ENCODE data around the gene SHKBP1.

The SHKBP1 gene

DNA sequence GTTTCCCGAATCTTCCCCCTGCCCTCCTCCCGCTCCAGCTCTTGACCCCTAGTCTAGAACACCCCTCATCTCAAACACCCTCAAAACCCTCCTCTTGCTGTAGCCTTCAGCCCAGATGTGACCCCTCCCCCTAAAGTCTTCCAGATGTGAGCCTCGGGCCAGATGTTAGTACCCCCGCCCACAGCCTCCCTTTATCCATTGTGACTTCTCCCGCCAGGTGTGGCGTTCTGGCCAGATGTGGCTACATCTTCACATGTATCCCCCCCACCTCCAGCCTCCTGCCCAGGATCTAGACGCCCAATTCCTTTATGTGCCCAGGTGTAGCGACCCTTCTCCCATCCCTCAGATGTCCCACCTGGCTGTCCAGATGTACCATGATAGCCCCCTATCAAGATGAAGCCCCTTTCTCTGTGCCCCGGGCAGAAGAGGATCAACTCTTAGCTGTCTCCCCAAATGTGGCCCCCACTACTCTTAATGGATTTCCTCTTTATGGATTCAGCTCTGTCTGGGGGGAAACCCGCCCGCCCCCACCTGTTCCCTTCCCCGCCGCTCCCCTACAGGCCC is 24.0 kb downstream of the SHKBP1 start:
- DNase-seq (ENCODE audit: insufficient read length) = no peak
- no peak for FAIRE-seq
- TF ChIP-seq POLR2A (IDR thresholded peaks at IDR 0.05; ENCODE audit: low read depth, low read length) (no peak), TAF1 (IDR thresholded peaks at IDR 0.05; ENCODE audit: borderline replicate concordance, low read depth, low read length) (no peak), POLR2AphosphoS5 (IDR thresholded peaks at IDR 0.05; ENCODE audit: low read depth, low read length) (no peak)

DNA sequence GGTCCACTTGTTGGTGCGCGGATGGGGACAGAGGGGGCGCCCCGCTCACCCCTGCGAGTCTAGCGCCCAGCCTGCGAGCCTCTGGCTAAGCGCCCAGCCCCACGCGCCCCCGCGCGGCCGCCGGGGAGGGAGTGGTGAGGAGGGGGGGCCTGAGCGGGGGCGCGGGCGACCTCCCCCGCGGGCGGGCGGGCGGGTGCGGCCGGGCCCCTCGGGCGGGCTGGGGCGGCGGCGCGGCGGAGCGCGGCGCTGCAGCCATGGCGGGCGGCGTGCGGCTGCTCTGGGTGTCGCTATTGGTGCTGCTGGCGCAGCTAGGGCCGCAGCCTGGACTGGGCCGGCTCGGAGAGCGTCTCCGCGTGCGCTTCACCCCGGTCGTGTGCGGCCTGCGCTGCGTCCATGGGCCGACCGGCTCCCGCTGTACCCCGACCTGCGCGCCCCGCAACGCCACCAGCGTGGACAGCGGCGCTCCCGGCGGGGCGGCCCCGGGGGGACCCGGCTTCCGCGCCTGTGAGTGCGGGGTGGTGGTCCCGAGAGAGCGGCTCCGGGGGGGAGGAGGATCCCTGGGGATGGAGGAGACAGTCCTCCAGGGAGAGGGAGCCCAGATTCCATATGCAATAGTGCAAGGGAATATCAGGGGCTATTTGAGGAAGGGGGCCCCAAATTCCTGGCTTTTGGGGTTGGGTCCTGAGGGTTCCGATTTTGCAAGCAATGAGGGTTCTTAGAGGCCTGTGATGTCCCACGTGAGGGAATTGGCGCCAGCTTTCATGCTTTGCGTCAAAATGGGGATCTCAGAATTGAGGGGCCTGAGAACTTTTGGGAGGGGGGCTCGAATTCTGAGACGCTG is 24.7 kb downstream of the SHKBP1 start, which contains the start of gene LTBP4:
Gene LTBP4 (plus strand): TSS at position 236 of the 841 bp plus-strand sequence. CDS start 19 bp downstream, at position 255.
- TF ChIP-seq TAF1 (IDR thresholded peaks at IDR 0.05; ENCODE audit: borderline replicate concordance, low read depth, low read length) (no peak), POLR2A (IDR thresholded peaks at IDR 0.05; ENCODE audit: low read depth, low read length) (no peak), POLR2AphosphoS5 (IDR thresholded peaks at IDR 0.05; ENCODE audit: low read depth, low read length) (no peak)
- no peak for DNase-seq (ENCODE audit: insufficient read length)
- no peak for FAIRE-seq

DNA sequence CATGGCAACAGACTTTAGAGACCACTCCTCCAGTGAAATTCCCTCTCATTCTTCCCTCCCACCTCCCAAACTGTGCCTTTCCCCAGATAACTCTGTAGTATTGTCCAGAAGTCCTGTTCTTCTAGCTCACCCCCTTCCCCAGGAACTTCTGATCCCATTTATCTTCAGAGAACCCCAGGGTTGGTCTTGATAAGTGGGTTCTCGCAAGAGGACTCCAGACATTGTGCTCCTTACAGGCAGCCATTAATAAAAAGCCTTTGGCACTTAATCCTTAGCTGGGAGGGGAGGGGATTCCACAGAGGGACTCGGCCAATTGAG is 26.4 kb downstream of the SHKBP1 start:
- DNase-seq (ENCODE audit: insufficient read length) = no peak
- no peak for TF ChIP-seq POLR2A (IDR thresholded peaks at IDR 0.05; ENCODE audit: low read depth, low read length)
- TF ChIP-seq TAF1 (IDR thresholded peaks at IDR 0.05; ENCODE audit: borderline replicate concordance, low read depth, low read length) = no peak
- TF ChIP-seq POLR2AphosphoS5 (IDR thresholded peaks at IDR 0.05; ENCODE audit: low read depth, low read length) = no peak
- no peak for FAIRE-seq

DNA sequence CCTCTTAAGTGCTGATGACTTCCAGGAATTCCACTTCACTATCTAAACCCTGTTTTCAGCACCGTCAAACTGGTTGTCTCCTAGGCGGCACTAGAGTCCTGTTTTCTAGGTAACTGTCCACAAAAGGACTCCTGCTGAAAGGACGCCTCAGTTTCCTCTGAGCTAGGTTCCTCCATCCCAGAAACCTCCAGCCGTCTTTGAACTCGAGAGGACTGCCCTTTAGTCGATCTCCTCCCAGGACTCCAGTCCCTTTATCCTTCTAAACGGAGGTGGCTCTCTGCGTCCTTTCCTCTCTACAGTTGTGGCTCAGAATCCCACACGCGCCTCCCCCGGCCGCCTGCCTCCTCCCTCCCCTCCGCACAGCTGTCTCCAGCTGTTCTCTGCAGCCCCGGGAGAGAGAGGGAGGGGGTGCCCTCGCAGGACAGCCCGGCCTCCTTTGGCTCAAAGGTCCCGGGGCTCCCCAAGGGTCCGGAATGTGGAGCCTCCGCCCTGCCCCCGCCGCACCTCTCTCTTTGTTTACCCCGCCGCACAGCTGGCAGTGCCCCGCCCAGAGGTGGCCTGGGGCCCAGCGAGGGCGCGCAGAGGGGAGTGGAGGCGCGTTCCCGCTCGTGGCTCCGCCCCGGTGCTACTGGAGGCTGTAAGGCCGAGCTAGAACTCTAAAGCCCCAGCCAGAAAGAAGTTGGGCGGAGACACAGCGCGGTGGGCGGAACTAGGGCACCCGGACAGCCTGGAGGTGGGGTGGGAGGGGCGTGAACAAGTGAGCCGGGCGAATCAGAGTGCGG is 26.9 kb downstream of the SHKBP1 start:
- TF ChIP-seq POLR2A (IDR thresholded peaks at IDR 0.05; ENCODE audit: low read depth, low read length) (no peak), POLR2AphosphoS5 (IDR thresholded peaks at IDR 0.05; ENCODE audit: low read depth, low read length) (no peak), TAF1 (IDR thresholded peaks at IDR 0.05; ENCODE audit: borderline replicate concordance, low read depth, low read length) (no peak)
- FAIRE-seq (peak; percentile 97), DNase-seq (ENCODE audit: insufficient read length) (peak; percentile 90)

DNA sequence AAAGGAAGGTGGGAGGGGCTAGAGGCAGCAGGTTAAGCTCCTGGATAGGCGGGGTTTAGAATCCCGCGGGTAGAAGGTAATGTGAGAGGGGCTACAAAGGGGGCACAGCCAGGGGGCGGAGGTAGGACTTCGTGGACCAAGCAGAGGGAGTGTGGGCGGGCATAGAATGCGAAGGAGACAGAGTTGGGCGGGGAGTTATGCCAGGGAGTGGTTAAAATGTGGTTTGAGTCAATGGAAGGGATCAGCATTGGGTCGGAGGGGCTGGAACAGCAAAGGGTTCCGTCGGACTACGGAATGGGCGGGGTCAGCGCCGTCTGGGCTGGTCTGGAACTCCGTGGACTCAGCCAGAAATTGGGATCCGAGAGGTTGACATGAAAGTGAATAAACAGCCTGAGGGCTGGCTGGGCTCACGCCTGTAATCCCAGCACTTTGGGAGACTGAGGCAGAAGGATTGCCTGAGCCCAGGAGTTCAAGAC is 27.5 kb downstream of the SHKBP1 start:
- FAIRE-seq (peak; percentile 5), DNase-seq (ENCODE audit: insufficient read length) (no peak)
- TF ChIP-seq POLR2A (IDR thresholded peaks at IDR 0.05; ENCODE audit: low read depth, low read length) (no peak), TAF1 (IDR thresholded peaks at IDR 0.05; ENCODE audit: borderline replicate concordance, low read depth, low read length) (no peak), POLR2AphosphoS5 (IDR thresholded peaks at IDR 0.05; ENCODE audit: low read depth, low read length) (no peak)

DNA sequence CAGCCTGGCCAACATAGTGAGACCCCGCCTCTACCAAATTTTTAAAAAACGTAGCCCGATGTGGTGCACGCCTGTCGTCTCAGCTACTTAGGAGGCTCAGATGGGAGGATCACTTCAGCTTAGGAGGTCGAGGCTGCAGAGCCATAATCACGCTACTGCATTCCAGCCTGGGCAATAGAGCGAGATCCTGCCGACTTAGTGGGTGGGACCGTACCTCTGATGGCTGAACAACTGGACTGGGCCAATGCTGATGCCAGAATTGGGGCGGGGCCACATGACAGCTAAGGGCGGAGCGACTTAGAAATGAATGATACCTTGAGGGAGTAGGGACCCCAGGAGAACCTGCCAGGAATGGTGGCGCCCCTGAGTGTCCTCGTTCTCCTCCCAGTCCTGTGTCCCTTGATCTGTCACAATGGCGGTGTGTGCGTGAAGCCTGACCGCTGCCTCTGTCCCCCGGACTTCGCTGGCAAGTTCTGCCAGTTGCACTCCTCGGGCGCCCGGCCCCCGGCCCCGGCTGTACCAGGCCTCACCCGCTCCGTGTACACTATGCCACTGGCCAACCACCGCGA is 28.1 kb downstream of the SHKBP1 start:
- FAIRE-seq (peak; percentile 36), DNase-seq (ENCODE audit: insufficient read length) (no peak)
- no peak for TF ChIP-seq POLR2AphosphoS5 (IDR thresholded peaks at IDR 0.05; ENCODE audit: low read depth, low read length)
- TF ChIP-seq TAF1 (IDR thresholded peaks at IDR 0.05; ENCODE audit: borderline replicate concordance, low read depth, low read length) = no peak
- TF ChIP-seq POLR2A (IDR thresholded peaks at IDR 0.05; ENCODE audit: low read depth, low read length) = no peak

DNA sequence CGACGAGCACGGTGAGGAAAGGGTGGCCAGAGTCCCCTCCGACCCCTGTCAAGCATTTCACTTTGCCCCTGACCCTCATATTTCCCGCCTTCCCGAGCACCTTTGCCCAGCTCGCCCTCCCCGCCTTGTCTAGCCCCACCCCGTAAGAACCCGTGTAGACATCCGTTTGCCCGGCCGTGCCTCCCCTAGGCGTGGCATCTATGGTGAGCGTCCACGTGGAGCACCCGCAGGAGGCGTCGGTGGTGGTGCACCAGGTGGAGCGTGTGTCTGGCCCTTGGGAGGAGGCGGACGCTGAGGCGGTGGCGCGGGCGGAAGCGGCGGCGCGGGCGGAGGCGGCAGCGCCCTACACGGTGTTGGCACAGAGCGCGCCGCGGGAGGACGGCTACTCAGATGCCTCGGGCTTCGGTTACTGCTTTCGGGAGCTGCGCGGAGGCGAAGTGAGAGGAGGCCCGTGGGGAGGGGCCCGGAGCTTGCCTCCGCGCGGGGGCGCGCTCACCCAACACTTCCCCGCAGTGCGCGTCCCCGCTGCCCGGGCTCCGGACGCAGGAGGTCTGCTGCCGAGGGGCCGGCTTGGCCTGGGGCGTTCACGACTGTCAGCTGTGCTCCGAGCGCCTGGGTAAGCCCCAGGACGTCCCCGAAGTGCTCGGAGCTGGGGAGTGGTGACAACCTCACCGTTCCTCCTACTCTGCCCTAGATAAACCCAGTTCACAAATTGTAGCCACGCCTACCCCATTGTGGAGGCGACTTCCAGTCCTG is 28.7 kb downstream of the SHKBP1 start:
- peak; percentile 80 for DNase-seq (ENCODE audit: insufficient read length)
- peak; percentile 91 for FAIRE-seq
- TF ChIP-seq TAF1 (IDR thresholded peaks at IDR 0.05; ENCODE audit: borderline replicate concordance, low read depth, low read length) (no peak), POLR2AphosphoS5 (IDR thresholded peaks at IDR 0.05; ENCODE audit: low read depth, low read length) (no peak), POLR2A (IDR thresholded peaks at IDR 0.05; ENCODE audit: low read depth, low read length) (no peak)

DNA sequence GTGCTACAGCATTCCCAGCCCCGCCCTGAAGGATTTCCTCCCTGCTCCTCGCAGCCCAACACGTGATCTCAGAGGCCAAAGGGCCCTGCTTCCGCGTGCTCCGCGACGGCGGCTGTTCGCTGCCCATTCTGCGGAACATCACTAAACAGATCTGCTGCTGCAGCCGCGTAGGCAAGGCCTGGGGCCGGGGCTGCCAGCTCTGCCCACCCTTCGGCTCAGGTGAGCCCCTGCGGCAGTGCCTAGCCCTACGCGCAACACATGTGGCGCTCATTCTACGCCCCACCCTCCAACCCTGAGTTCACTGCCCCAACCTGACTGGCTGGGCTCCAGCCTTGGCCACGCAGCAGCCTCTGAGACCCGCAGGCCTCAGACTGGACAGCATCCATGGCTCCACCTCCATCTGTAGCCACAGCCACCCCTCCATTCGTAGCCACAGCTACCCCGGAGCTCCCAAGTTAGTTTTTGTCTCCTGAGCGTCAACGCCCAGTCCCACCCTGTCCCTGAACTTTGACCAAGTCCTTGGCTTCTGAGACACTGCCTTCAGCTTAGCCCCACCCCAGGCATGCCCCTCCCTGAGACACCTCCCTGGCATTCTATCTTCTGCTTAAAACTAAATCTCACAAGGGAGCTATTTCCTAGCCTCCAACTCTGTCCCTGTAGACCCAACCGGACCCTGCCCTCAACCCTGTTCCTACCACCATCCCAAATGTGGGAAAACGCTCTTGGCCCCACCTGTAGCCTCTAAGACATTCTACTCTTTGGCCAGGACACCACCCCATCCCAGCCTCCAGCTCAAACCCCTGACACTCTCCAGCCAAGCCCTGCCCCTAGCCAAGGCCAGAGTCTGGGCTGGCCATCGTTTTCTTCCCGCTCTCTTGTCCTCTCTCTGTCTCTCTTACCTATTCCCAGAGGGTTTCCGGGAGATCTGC is 30.9 kb downstream of the SHKBP1 start:
- TF ChIP-seq POLR2AphosphoS5 (IDR thresholded peaks at IDR 0.05; ENCODE audit: low read depth, low read length) (no peak), POLR2A (IDR thresholded peaks at IDR 0.05; ENCODE audit: low read depth, low read length) (no peak), TAF1 (IDR thresholded peaks at IDR 0.05; ENCODE audit: borderline replicate concordance, low read depth, low read length) (no peak)
- FAIRE-seq (no peak), DNase-seq (ENCODE audit: insufficient read length) (no peak)

DNA sequence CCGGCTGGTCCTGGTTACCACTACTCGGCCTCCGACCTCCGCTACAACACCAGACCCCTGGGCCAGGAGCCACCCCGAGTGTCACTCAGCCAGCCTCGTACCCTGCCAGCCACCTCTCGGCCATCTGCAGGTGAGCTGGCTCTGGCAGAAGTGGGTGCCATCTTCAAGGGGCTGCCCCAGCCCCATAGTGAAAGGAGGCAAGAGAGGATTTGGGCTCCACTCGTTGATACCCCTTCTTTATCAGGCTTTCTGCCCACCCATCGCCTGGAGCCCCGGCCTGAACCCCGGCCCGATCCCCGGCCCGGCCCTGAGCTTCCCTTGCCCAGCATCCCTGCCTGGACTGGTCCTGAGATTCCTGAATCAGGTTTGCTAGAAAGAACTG is 31.6 kb downstream of the SHKBP1 start:
- FAIRE-seq (no peak), DNase-seq (ENCODE audit: insufficient read length) (no peak)
- TF ChIP-seq POLR2AphosphoS5 (IDR thresholded peaks at IDR 0.05; ENCODE audit: low read depth, low read length) = no peak
- TF ChIP-seq POLR2A (IDR thresholded peaks at IDR 0.05; ENCODE audit: low read depth, low read length) = no peak
- no peak for TF ChIP-seq TAF1 (IDR thresholded peaks at IDR 0.05; ENCODE audit: borderline replicate concordance, low read depth, low read length)

DNA sequence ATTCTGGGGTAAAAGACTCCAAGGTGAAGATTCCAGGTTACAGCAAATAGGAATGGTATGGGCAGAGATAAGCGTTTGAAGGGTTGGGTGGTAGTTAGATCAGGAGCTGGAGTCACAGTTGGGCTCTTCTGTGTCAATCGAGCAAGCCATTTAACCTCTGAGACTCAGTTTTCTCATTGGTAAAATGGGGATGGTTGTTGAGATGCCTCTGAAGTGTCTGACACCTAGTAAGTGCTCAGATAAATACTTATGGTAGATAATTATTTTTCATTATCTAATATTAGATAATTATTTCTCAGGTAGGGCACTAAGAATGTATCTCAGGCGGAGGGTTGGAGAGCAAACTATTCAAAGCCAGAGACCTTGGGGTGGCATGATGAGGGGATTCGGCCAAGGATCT is 32.3 kb downstream of the SHKBP1 start:
- TF ChIP-seq POLR2AphosphoS5 (IDR thresholded peaks at IDR 0.05; ENCODE audit: low read depth, low read length) (no peak), POLR2A (IDR thresholded peaks at IDR 0.05; ENCODE audit: low read depth, low read length) (no peak), TAF1 (IDR thresholded peaks at IDR 0.05; ENCODE audit: borderline replicate concordance, low read depth, low read length) (no peak)
- DNase-seq (ENCODE audit: insufficient read length) (no peak), FAIRE-seq (no peak)
